WTC11 (cell line): ENCODE results near the gene CMKLR1. TPM values are rescaled to one million over a fixed set of nuclear protein-coding genes. Genes with fewer than 3 reads are reported as not detected.

Source experiments
- ATAC-seq: fragments of 200-7000 bp; cut with Tn5 transposase; 2 replicates; pipeline ENCODE4 v1.10.0; 2021; ENCODE audit warnings: mild to moderate bottlenecking, moderate library complexity
- CTCF ChIA-PET: fragments of 300-600 bp; sonication (Branson Sonifier 250); formaldehyde crosslinking; loops from one replicate; lab custom pipeline; 2021; ENCODE audit warnings: antibody characterized with exemption; lab: Charles Lee
- POLR2A ChIA-PET: fragments of 350-600 bp; sonication (Branson Sonifier 250); formaldehyde crosslinking; loops from one replicate; lab custom pipeline; 2021; ENCODE audit warnings: antibody characterized with exemption; lab: Charles Lee
- DNase-seq: peaks from one replicate; pipeline ENCODE4 v3.0.0; 2021; ENCODE audit warnings: low spot score
- H3K27ac Mint-ChIP-seq: 2 replicates; pipeline ENCODE4 v1.8.0; 2021; ENCODE audit warnings: mixed read lengths
- H3K27me3 Mint-ChIP-seq: 2 replicates; pipeline ENCODE4 v1.8.0; 2021; ENCODE audit warnings: low read depth, mild to moderate bottlenecking, moderate library complexity, mixed read lengths
- H3K36me3 Mint-ChIP-seq: 2 replicates; pipeline ENCODE4 v1.8.0; 2021; ENCODE audit warnings: mixed read lengths
- H3K4me1 Mint-ChIP-seq: 2 replicates; pipeline ENCODE4 v1.8.0; 2022; ENCODE audit warnings: mixed read lengths
- H3K4me3 Mint-ChIP-seq: 2 replicates; pipeline ENCODE4 v1.8.0; 2021; ENCODE audit warnings: mild to moderate bottlenecking, moderate library complexity, mixed read lengths
- H3K9me3 Mint-ChIP-seq: 2 replicates; pipeline ENCODE4 v1.8.0; 2021; ENCODE audit warnings: mixed read lengths
- AR ChIP-seq: fragments of 250-450 bp; sonication (Bioruptor Pico); IDR thresholded peaks from 2 replicates; pipeline ENCODE4 v1.9.0; 2021; ENCODE audit warnings: mild to moderate bottlenecking
- ATF1 ChIP-seq: sonication (generic); formaldehyde crosslinking; IDR thresholded peaks from 2 replicates; pipeline ENCODE4 v1.8.1; 2023; ENCODE audit warnings: mild to moderate bottlenecking, moderate library complexity, missing genetic modification reagents
- FOXK1 ChIP-seq: sonication (generic); formaldehyde crosslinking; IDR thresholded peaks from 2 replicates; pipeline ENCODE4 v1.8.0; 2022; ENCODE audit warnings: mild to moderate bottlenecking, moderate library complexity, missing genetic modification reagents
- FOXP1 ChIP-seq: sonication (generic); formaldehyde crosslinking; IDR thresholded peaks from 2 replicates; pipeline ENCODE4 v1.8.0; 2022; ENCODE audit warnings: missing genetic modification reagents, mild to moderate bottlenecking, moderate library complexity, borderline replicate concordance
- JAZF1 ChIP-seq: fragments of 250-450 bp; sonication (Bioruptor Pico); IDR thresholded peaks from 2 replicates; pipeline ENCODE4 v1.9.0; 2021; ENCODE audit warnings: moderate library complexity, mild to moderate bottlenecking, inconsistent platforms
- MXD4 ChIP-seq: fragments of 250-450 bp; sonication (Bioruptor Pico); IDR thresholded peaks from 2 replicates; pipeline ENCODE4 v1.8.0; 2021; ENCODE audit warnings: mild to moderate bottlenecking, moderate library complexity, borderline replicate concordance
- RORB ChIP-seq: fragments of 250-450 bp; sonication (Bioruptor Pico); IDR thresholded peaks from 2 replicates; pipeline ENCODE4 v1.9.0; 2021; ENCODE audit warnings: mild to moderate bottlenecking
- SMAD3 ChIP-seq: sonication (generic); formaldehyde crosslinking; IDR thresholded peaks from 2 replicates; pipeline ENCODE4 v1.8.0; 2022; ENCODE audit warnings: missing genetic modification reagents, mild to moderate bottlenecking, borderline replicate concordance
- SP1 ChIP-seq: sonication (generic); formaldehyde crosslinking; conservative IDR thresholded peaks from 2 replicates; pipeline ENCODE4 v1.8.1; 2022; ENCODE audit warnings: missing genetic modification reagents
- ZBTB21 ChIP-seq: sonication (generic); formaldehyde crosslinking; IDR thresholded peaks from 2 replicates; pipeline ENCODE4 v1.8.1; 2023; ENCODE audit warnings: mild to moderate bottlenecking, missing genetic modification reagents, borderline replicate concordance
- ZNF232 ChIP-seq: sonication (generic); formaldehyde crosslinking; IDR thresholded peaks from 2 replicates; pipeline ENCODE4 v1.8.0; 2022; ENCODE audit warnings: mild to moderate bottlenecking, missing genetic modification reagents
- ZNF281 ChIP-seq: sonication (generic); formaldehyde crosslinking; IDR thresholded peaks from 2 replicates; pipeline ENCODE4 v1.8.0; 2023; ENCODE audit warnings: mild to moderate bottlenecking, missing genetic modification reagents
- ZNF416 ChIP-seq: fragments of 250-450 bp; sonication (Bioruptor Pico); IDR thresholded peaks from 2 replicates; pipeline ENCODE4 v1.9.0; 2021; ENCODE audit warnings: mild to moderate bottlenecking, inconsistent platforms
- ZNF423 ChIP-seq: fragments of 250-450 bp; sonication (Bioruptor Pico); IDR thresholded peaks from 2 replicates; pipeline ENCODE4 v2.1.2; 2022; ENCODE audit warnings: mild to moderate bottlenecking, moderate library complexity
- total RNA-seq: library from RNA; stranded (reverse); gene quantifications from 3 replicates; pipeline ENCODE4 v1.2.3, GENCODE V29; 2021
- TF ChIP-seq, protein P1 (sequence below): sonication (generic); formaldehyde crosslinking; IDR thresholded peaks from 2 replicates; pipeline ENCODE4 v1.8.0; 2022; ENCODE audit warnings: mild to moderate bottlenecking, missing genetic modification reagents
- TF ChIP-seq, protein P2 (sequence below): sonication (generic); formaldehyde crosslinking; IDR thresholded peaks from 2 replicates; pipeline ENCODE4 v1.8.1; 2023; ENCODE audit warnings: mild to moderate bottlenecking, missing genetic modification reagents
- TF ChIP-seq, protein P3 (sequence below): fragments of 250-450 bp; sonication (Bioruptor Pico); IDR thresholded peaks from 2 replicates; pipeline ENCODE4 v1.9.0; 2021; ENCODE audit warnings: mild to moderate bottlenecking, borderline replicate concordance
- TF ChIP-seq, protein P4 (sequence below): sonication (generic); formaldehyde crosslinking; IDR thresholded peaks from 2 replicates; pipeline ENCODE4 v1.8.1; 2023; ENCODE audit warnings: mild to moderate bottlenecking, missing genetic modification reagents, moderate library complexity

Gene CMKLR1
- total RNA-seq, 1 experiment from 2014 or later, result 1.6 TPM

GRCh38 chr12:108310489-108310888, 28.6 kb downstream of the CMKLR1 start:
- no peak for DNase-seq
- H3K27me3 Mint-ChIP-seq, result no peaks in the 10 kb centered on the region
- ATAC-seq, result no peak

DNA sequence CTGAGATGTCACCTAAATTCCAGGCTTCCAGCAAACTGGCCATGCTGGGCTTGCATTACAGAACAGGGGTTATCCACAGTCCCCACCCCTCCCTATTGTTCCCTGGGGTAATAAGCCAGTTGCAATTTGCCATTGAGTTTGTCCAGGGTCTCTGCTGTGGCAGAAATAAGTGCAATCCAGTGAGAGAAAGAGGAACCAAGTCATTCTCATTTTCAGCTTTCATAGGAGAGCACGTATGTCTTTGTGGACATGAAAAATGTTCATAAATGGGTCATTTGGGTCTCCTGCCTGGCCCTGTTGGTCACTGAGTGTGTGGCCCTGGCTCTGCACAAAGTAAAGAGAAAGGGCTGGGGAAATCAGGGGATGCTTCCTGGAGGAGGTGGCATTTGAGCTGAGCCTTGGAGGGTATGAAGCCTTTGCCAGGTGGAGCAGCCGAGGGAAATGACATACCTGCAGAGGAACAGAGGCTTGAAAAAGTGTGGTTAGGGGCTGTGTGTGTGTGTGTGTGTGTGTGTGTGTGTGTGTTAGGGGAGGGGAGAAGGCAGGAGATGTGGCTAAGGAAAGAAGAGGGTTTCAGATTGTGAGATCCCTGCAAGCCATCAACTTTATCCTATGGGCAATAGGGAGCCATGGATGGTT, 29.3 kb downstream of the CMKLR1 start:
- H3K4me3 Mint-ChIP-seq, result no peak overlapping the region
- ATAC-seq, result no peak
- no peak overlapping the region for H3K27ac Mint-ChIP-seq
- POLR2A ChIA-PET, result no interaction called here
- no peaks in the 10 kb centered on the region for H3K36me3 Mint-ChIP-seq
- H3K4me1 Mint-ChIP-seq, result peaks cover 56% of the 10 kb centered on the region
- H3K9me3 Mint-ChIP-seq, result no peaks in the 10 kb centered on the region
- TF ChIP-seq JAZF1 (no peak), RORB (CRISPR knock-in tag) (no peak), FOXK1 (CRISPR knock-in tag) (no peak), ZBTB21 (no peak), ZNF423 (no peak), FOXP1 (CRISPR knock-in tag) (no peak), MXD4 (no peak), AR (CRISPR knock-in tag) (no peak), SMAD3 (CRISPR knock-in tag) (no peak), ATF1 (no peak)
- TF ChIP-seq, protein P1, sequence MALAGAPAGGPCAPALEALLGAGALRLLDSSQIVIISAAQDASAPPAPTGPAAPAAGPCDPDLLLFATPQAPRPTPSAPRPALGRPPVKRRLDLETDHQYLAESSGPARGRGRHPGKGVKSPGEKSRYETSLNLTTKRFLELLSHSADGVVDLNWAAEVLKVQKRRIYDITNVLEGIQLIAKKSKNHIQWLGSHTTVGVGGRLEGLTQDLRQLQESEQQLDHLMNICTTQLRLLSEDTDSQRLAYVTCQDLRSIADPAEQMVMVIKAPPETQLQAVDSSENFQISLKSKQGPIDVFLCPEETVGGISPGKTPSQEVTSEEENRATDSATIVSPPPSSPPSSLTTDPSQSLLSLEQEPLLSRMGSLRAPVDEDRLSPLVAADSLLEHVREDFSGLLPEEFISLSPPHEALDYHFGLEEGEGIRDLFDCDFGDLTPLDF (CRISPR knock-in tag), result no peak
- TF ChIP-seq, protein P2, sequence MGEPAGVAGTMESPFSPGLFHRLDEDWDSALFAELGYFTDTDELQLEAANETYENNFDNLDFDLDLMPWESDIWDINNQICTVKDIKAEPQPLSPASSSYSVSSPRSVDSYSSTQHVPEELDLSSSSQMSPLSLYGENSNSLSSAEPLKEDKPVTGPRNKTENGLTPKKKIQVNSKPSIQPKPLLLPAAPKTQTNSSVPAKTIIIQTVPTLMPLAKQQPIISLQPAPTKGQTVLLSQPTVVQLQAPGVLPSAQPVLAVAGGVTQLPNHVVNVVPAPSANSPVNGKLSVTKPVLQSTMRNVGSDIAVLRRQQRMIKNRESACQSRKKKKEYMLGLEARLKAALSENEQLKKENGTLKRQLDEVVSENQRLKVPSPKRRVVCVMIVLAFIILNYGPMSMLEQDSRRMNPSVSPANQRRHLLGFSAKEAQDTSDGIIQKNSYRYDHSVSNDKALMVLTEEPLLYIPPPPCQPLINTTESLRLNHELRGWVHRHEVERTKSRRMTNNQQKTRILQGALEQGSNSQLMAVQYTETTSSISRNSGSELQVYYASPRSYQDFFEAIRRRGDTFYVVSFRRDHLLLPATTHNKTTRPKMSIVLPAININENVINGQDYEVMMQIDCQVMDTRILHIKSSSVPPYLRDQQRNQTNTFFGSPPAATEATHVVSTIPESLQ (CRISPR knock-in tag), result no peak
- TF ChIP-seq, protein P3, sequence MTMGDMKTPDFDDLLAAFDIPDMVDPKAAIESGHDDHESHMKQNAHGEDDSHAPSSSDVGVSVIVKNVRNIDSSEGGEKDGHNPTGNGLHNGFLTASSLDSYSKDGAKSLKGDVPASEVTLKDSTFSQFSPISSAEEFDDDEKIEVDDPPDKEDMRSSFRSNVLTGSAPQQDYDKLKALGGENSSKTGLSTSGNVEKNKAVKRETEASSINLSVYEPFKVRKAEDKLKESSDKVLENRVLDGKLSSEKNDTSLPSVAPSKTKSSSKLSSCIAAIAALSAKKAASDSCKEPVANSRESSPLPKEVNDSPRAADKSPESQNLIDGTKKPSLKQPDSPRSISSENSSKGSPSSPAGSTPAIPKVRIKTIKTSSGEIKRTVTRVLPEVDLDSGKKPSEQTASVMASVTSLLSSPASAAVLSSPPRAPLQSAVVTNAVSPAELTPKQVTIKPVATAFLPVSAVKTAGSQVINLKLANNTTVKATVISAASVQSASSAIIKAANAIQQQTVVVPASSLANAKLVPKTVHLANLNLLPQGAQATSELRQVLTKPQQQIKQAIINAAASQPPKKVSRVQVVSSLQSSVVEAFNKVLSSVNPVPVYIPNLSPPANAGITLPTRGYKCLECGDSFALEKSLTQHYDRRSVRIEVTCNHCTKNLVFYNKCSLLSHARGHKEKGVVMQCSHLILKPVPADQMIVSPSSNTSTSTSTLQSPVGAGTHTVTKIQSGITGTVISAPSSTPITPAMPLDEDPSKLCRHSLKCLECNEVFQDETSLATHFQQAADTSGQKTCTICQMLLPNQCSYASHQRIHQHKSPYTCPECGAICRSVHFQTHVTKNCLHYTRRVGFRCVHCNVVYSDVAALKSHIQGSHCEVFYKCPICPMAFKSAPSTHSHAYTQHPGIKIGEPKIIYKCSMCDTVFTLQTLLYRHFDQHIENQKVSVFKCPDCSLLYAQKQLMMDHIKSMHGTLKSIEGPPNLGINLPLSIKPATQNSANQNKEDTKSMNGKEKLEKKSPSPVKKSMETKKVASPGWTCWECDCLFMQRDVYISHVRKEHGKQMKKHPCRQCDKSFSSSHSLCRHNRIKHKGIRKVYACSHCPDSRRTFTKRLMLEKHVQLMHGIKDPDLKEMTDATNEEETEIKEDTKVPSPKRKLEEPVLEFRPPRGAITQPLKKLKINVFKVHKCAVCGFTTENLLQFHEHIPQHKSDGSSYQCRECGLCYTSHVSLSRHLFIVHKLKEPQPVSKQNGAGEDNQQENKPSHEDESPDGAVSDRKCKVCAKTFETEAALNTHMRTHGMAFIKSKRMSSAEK (CRISPR knock-in tag), result no peak
- CTCF ChIA-PET, result interaction anchor here (1.6 kb wide), 1 partner anchor 317 kb away, joined by 4 read pairs; no protein-coding TSS in a partner anchor
- no peak for DNase-seq
- no peaks in the 10 kb centered on the region for H3K27me3 Mint-ChIP-seq

More at GRCh38 chr12:108310489-108310888, 28.6 kb downstream of the CMKLR1 start:
- CTCF ChIA-PET, result interaction anchor here (1.6 kb wide), 1 partner anchor 318 kb away, joined by 4 read pairs; no protein-coding TSS in a partner anchor
- no peak overlapping the region for H3K27ac Mint-ChIP-seq
- H3K4me1 Mint-ChIP-seq, result peaks cover 57% of the 10 kb centered on the region
- POLR2A ChIA-PET, result no interaction called here
- TF ChIP-seq, protein P4, sequence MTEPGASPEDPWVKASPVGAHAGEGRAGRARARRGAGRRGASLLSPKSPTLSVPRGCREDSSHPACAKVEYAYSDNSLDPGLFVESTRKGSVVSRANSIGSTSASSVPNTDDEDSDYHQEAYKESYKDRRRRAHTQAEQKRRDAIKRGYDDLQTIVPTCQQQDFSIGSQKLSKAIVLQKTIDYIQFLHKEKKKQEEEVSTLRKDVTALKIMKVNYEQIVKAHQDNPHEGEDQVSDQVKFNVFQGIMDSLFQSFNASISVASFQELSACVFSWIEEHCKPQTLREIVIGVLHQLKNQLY (CRISPR knock-in tag), result no peak
- TF ChIP-seq ZNF281 (CRISPR knock-in tag), result no peak
- no peak for TF ChIP-seq SP1 (CRISPR knock-in tag)
- TF ChIP-seq RORB (CRISPR knock-in tag), result no peak
- TF ChIP-seq ZNF416, result no peak
- TF ChIP-seq MXD4, result no peak
- TF ChIP-seq ZNF232, result no peak
- H3K36me3 Mint-ChIP-seq, result no peaks in the 10 kb centered on the region
- H3K9me3 Mint-ChIP-seq, result no peaks in the 10 kb centered on the region
- no peak overlapping the region for H3K4me3 Mint-ChIP-seq
